GM06990 (cell line): ENCODE results near the gene NAV2.

Source experiments
- DNase-seq: peaks from one replicate; pipeline ENCODE4 v3.0.0-alpha.2; 2011; ENCODE audit not compliant: insufficient read length; ENCODE audit errors: extremely low read depth
- H3K27me3 ChIP-seq: replicated peaks from 2 replicates; pipeline ENCODE4 v1.6.0; 2011; ENCODE audit warnings: low read length; ENCODE audit not compliant: control insufficient read depth, insufficient read depth
- H3K36me3 ChIP-seq: 2 replicates; pipeline ENCODE4 v1.5.1; 2011; ENCODE audit warnings: low read length; ENCODE audit not compliant: control insufficient read depth, insufficient read depth
- H3K4me3 ChIP-seq: replicated peaks from 2 replicates; pipeline ENCODE4 v1.5.1; 2011; ENCODE audit warnings: low read depth, mild to moderate bottlenecking, control low read depth, low read length
- CTCF ChIP-seq: IDR thresholded peaks from 2 replicates; pipeline ENCODE4 v1.5.1; 2011; ENCODE audit warnings: low read length, control low read depth, mild to moderate bottlenecking, inconsistent platforms; ENCODE audit not compliant: insufficient read depth, poor library complexity, severe bottlenecking

Gene NAV2

GRCh38 chr11:19735909-19736498 is 23.4 kb downstream of the NAV2 start:
- Histone ChIP-seq H3K36me3 (no peaks in the 10 kb centered on the region), H3K27me3 (peaks cover 2% of the 10 kb centered on the region; the same call in 1 of the 2 replicates), H3K4me3 (no peak overlapping the region)
- no peak for TF ChIP-seq CTCF
- DNase-seq, result no peak

- Histone ChIP-seq H3K27me3 (peaks cover 2% of the 10 kb centered on the region; the same call in 1 of the 2 replicates), H3K4me3 (no peak overlapping the region), H3K36me3 (no peaks in the 10 kb centered on the region)
- TF ChIP-seq CTCF, result no peak
- no peak for DNase-seq
Measured at GRCh38 chr11:19736831-19737230, 24.2 kb downstream of the NAV2 start.

- H3K4me3 ChIP-seq, result no peak overlapping the region
- H3K36me3 ChIP-seq, result no peaks in the 10 kb centered on the region
- peaks cover 2% of the 10 kb centered on the region; the same call in 1 of the 2 replicates for H3K27me3 ChIP-seq
- DNase-seq, result no peak
- TF ChIP-seq CTCF, result no peak
Measured at GRCh38 chr11:19737575-19737974, 24.9 kb downstream of the NAV2 start.

- TF ChIP-seq CTCF, result no peak
- Histone ChIP-seq H3K27me3 (peaks cover 2% of the 10 kb centered on the region; the same call in 1 of the 2 replicates), H3K36me3 (no peaks in the 10 kb centered on the region), H3K4me3 (no peak overlapping the region)
- no peak for DNase-seq
Measured at GRCh38 chr11:19738124-19738523, 25.5 kb downstream of the NAV2 start.

- no peak for DNase-seq
Measured at GRCh38 chr11:19739872-19740271, 27.2 kb downstream of the NAV2 start.

More at GRCh38 chr11:19739872-19740271, 27.2 kb downstream of the NAV2 start:
- no peak overlapping the region for H3K4me3 ChIP-seq
- TF ChIP-seq CTCF, result no peak
- H3K27me3 ChIP-seq, result peaks cover 2% of the 10 kb centered on the region; the same call in 1 of the 2 replicates
- no peaks in the 10 kb centered on the region for H3K36me3 ChIP-seq
